NB4 (cell line): ENCODE results near the gene CLGN.

Experiments used
- DNase-seq: peaks from one replicate; pipeline ENCODE4 v3.0.0; 2010; ENCODE audit warnings: low read depth
- H3K4me3 ChIP-seq: one replicate; pipeline ENCODE4 v1.5.1; 2011; ENCODE audit warnings: mild to moderate bottlenecking, low read depth, low read length, moderate library complexity
- CTCF ChIP-seq: IDR thresholded peaks from one replicate; pipeline ENCODE4 v1.5.1; 2012; ENCODE audit warnings: low read depth, low read length
- MYC ChIP-seq: IDR thresholded peaks from 2 replicates; pipeline ENCODE4 v1.6.1; 2011; ENCODE audit warnings: low read depth, low read length
- POLR2A ChIP-seq: IDR thresholded peaks from 2 replicates; pipeline ENCODE4 v1.6.1; 2011; ENCODE audit warnings: mild to moderate bottlenecking; ENCODE audit not compliant: insufficient read length; ENCODE audit errors: extremely low read depth
- TF ChIP-seq, protein P1 (sequence below): IDR thresholded peaks from 2 replicates; pipeline ENCODE4 v1.6.1; 2011; ENCODE audit warnings: low read depth, low read length

The CLGN gene

GRCh38 chr4:140368686-140369085 is 58.8 kb downstream of the CLGN start:
- no peak overlapping the region for H3K4me3 ChIP-seq
- TF ChIP-seq MYC: no peak
- TF ChIP-seq, protein P1, sequence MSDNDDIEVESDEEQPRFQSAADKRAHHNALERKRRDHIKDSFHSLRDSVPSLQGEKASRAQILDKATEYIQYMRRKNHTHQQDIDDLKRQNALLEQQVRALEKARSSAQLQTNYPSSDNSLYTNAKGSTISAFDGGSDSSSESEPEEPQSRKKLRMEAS: no peak
- TF ChIP-seq CTCF: no peak
- no peak for TF ChIP-seq POLR2A
- DNase-seq: no peak

- no peak for TF ChIP-seq CTCF
- no peak for TF ChIP-seq MYC
- TF ChIP-seq POLR2A: no peak
- TF ChIP-seq, protein P1: no peak
- no peak for DNase-seq
- no peak overlapping the region for H3K4me3 ChIP-seq
Measured at GRCh38 chr4:140367738-140368137, 59.7 kb downstream of the CLGN start.

DNA sequence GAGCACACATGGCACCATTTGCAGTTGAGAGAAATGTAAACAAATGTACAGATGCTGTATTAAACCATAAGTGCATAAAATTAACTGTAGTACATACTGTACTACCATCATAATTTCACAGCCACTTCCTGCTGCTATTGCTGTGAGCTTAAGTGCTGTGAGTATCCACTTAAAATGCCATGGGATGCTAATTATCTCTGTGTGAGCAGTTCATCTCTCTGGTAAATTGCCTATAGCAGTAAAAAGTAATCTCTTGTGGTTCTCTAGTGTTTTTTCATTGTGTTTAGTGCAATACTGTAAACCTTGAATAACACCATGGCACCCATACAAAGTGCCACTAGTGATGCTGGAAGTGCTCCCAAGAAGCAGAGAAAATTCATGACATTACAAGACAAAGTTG is 63.9 kb downstream of the CLGN start:
- TF ChIP-seq, protein P1: no peak
- TF ChIP-seq CTCF (no peak), POLR2A (no peak), MYC (no peak)
- no peak for DNase-seq
- no peak overlapping the region for H3K4me3 ChIP-seq

- H3K4me3 ChIP-seq: no peak overlapping the region
- TF ChIP-seq MYC: no peak
- no peak for TF ChIP-seq CTCF
- TF ChIP-seq, protein P1: no peak
- TF ChIP-seq POLR2A: no peak
- no peak for DNase-seq
Measured at GRCh38 chr4:140363051-140363450, 64.4 kb downstream of the CLGN start.

DNA sequence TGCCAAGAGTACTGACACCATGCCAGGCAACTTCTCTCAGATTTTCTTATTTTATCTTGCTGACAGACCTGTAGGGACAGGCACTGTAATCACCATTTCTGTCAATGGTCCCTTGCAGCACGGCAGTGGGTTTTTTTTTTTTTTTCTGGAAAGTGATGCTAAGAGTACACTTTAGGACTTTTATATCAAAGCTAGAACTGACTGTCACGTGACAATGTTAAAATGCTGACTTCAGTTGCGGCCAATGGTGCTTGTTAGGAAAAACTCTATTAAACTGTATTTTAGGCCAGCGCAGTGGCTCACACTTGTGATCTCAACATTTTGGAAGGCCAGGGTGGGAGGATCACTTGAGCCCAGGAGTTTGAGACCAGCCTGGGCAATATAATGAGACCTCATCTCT is 66.3 kb downstream of the CLGN start:
- DNase-seq: no peak
- no peak overlapping the region for H3K4me3 ChIP-seq
- TF ChIP-seq MYC (no peak), CTCF (no peak), POLR2A (no peak)
- TF ChIP-seq, protein P1: no peak
